ENCODE measurements around the gene R3HDM2. TPM values are rescaled to one million over a fixed set of nuclear protein-coding genes. Genes with fewer than 3 reads are reported as not detected.

The R3HDM2 gene
- polyA plus RNA-seq, 4 donors: 52.3 to 104 (median 80.9) TPM

DNA sequence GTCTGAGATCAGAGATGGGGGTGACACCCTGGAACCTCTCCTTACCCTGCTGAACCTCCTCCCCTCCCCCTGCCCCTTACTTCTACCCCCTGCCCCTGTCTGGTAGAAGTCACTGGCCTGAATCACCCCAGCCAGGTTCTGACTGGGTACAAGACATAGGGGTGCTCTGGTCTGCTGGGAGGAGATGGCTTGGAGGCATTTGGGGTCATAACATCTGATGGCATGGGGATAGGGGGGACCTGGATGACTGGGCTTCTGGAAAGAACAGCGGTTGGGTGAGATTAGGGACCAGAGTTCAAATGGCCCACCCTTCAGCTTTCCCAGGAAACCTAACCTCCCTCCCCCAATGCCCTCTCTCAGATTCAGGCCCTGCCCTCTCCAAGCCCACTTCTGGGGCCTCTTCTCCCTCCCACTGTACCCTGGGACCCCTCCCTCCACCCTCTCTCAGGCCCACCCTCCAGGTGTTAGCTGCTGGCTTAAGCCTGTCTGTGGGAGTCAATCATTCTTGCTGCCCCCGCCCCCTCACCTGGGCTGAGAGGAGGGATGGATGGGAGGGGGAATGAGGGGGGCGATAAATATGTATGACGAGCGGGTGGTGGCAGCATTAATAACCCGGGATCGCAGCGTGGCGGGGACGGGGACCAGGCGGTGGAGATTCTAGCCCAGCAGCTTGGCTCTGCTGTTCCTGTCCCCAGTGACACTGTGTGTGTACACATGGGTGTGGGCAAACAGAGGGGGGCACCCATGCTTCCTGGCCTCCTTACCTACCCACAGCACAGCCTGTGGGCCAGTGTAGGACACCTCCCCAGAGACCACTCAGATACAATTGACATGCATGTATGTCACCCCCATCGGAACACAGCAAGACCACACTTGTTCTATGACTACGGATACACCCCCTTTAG, 208.3 kb downstream of the R3HDM2 start:
- DNase-seq (ENCODE audit: low read depth in 4 of 4, low spot score in 2 of 4): no peak

DNA sequence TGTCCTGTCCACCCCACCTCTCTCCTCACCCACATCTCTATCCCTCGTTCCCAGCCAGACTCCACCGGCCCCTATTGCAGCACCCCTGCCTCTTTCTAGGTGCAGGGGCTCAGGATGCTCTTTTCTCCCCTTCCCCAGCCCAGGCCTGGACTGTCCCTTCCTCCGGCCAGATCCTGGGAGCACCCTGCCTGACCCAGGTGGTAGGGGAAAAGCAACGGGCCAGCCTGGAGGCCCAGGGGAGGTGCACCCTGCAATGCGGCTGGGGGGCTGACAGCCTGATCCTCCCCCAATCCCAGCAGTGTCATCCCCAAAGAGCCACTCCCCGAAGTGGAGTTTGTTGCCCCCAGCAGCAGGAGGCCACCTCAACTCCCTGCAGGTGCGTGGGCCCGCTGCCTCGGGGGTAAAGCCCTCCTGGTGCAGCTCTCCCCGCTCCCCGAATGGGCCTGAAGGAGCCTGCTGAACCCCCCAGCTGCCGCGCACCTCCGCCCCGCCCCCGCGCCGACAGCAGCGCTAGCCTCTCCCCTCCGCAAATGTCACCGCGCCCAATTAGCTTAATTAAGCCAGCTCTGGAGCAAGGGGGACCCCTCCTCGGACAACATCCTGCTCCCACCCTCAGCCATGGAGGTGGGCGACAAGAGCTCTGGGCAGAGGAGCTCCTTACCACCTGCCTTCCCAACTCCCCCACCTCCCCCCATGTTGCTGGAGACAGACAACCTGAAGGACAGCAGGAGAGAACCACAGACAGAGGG, 209.5 kb downstream of the R3HDM2 start:
- DNase-seq (ENCODE audit: low read depth in 4 of 4, low spot score in 2 of 4): no peak

DNA sequence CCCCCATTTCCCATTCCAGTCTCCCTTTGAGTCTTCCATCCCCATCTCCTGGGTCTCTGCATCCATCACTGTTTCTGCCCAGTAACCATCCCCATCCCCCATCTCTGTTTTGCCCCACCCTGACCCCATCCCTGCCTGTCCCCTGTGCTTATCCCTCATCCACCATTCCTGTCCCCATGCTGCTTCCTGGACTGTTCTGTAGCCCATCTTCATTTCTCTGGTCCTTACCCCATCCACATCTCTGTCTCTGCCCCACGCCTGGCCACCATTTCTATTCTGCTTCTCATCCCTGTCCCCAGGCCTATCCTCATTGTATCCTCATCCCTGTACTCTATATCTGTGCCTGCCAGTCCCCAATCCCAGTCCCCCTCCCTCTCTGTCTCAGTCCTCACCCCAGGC, 210.1 kb downstream of the R3HDM2 start:
- DNase-seq (ENCODE audit: low read depth in 4 of 4, low spot score in 2 of 4): no peak

DNA sequence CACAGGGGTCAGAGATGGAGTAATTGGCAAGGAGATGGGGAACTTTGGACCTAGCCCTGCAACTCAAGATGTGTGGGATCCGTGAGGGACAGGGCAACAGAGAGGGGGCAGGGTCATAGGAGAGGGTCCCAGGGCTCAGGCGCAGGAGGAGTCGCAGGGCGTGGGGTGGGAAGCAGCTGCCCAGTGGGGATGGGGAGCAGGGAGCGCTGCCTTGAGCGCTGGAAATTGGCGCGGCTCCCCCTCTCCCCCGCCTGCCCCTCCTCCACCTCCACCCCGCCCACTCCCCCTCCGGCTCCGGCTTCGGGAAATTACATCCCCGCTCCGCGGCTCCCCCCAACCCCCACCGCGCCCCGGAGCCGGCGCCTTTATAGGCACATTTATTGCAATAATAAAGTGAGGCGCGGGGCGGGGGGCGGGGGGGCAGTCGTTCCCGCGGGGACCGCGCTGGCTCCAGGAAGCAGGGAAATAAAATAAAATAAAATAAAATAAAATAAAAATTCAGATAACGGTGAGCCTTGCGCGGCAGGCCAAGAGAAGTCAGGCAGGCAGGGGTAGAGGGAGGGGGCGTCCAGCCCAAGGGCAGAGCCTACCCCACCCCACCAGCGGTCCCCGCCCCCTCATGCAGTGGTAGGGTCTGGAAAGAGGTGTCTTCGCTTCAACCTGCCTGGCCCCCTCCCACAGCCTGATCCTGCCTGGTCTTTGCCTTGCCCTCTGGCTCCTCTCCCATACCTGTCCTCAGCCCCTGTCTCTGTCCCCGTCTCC, 210.7 kb downstream of the R3HDM2 start:
- no peak for DNase-seq (ENCODE audit: low read depth in 4 of 4, low spot score in 2 of 4)

DNA sequence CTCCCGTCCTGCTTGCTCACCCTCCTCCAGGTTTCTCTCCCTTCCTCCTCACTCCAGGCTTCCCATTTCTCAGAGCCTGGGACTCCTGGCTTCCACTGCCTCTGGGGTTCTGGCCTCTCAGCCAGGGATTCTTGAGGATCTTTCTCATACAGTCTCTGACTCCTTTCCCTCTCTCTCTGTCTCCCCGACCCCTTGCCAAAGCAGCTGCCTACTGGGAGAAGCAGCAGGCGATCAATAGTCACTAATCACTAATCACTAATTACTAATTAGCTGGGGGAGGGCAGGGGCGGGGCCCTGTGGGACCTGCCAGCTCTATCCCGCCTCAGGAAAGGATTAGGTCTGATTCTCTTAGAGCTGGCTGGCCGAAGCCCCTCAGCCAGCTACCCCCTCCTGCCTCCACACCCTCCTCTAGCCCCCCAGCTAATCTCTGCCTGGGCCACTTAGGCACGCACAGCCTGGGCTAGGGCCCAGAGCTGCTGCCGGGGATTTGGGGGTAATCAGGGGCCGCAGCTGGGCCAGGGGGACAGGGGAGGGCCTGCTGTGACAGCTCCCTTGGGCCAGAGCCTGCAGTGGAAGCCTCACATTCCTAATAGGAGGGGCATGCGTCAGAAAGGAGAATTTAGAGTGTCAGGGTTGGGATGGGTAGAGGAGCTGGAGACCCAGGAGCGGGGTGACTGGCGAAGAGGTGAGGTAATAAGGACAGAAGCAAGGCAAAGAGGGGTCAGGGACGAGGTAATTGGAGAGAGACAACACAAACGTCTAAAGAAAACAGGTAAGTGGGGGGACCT, 211.4 kb downstream of the R3HDM2 start:
- DNase-seq (ENCODE audit: low read depth in 4 of 4, low spot score in 2 of 4): no peak

DNA sequence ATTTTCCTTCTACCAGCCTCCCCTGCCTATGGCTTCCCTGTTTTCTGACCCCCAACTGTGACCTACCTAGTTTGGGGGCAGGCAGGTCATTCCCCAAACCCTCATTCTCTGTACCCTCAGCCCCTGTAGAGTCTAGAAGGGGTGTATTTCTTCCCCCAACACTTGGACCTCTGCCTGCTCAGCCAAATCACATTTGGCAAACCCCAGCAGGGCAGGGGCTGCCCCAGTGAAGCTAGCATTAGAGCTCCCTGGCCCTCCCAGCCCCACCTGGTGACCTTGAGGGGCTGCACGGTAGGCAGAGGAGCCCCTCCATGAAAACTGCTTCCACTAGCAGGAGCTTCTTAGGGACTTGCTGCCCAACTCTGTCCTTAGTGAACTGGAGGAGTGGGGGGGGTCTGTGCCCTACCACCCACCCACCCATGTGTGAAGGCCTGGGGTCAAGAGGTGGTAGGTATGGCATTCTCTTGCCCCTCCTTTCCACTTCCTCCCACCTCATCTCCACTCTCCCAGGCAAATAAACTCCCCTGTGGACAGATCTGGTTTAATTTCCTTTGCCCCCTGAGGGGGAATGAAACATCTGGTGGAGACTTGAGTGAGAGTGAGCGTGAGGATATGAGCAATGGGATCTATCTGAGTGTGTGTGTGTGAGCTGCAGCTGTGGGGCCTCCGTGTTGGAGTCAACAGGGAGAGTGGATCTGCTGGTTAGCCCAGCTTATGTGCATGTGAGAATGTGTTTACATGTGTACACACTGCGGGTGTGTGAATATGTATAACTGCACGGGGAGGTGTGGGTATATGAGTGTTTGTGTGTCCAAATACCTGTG, 212.6 kb downstream of the R3HDM2 start:
- no peak for DNase-seq (ENCODE audit: low read depth in 4 of 4, low spot score in 2 of 4)

DNA sequence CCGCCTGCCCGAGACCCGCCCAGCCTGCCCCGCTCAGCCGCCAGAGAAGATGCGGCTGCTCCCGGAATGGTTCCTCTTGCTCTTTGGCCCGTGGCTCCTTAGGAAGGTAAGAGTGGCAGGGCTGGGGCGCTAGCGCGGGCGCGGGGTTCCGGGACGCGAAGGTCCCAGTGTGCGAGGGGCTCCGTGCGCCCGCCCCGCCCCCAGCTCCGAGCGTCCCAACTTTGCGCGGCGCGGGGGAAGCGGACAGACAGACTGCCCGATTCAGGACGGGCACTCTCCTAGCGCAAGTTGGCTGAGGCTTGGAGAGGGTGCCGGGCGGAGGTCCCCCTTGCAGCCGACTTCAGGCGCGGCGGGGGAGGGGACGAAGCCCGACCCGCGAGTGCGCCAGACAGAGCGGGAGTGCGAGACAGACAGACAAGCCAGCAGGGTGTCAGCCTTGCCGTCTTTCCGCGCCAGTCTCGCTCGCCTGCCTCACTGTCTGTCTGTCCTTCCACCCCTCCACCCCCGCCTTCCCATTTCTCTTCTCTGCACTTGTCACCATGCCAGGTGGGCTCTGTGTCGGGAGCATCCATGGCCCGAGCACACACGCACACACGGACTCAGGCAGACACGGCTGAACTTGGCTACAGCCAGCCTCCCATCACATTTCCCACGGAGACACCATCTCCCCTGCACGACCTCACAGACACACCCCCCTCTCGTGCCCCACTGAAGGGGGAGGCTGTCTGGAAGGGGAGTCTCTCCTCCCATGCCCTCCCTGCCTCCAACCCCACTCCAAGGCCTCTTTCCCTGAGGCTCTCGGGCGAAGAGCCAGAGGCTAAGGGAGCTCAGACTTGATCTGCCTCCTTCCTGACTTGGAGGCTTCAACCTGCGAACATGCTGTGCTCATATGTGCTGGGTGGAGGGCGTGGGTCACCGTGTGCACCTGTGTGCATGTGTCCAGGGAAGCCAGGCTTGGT, 213.6 kb downstream of the R3HDM2 start:
- no peak for DNase-seq (ENCODE audit: low read depth in 4 of 4, low spot score in 2 of 4)

DNA sequence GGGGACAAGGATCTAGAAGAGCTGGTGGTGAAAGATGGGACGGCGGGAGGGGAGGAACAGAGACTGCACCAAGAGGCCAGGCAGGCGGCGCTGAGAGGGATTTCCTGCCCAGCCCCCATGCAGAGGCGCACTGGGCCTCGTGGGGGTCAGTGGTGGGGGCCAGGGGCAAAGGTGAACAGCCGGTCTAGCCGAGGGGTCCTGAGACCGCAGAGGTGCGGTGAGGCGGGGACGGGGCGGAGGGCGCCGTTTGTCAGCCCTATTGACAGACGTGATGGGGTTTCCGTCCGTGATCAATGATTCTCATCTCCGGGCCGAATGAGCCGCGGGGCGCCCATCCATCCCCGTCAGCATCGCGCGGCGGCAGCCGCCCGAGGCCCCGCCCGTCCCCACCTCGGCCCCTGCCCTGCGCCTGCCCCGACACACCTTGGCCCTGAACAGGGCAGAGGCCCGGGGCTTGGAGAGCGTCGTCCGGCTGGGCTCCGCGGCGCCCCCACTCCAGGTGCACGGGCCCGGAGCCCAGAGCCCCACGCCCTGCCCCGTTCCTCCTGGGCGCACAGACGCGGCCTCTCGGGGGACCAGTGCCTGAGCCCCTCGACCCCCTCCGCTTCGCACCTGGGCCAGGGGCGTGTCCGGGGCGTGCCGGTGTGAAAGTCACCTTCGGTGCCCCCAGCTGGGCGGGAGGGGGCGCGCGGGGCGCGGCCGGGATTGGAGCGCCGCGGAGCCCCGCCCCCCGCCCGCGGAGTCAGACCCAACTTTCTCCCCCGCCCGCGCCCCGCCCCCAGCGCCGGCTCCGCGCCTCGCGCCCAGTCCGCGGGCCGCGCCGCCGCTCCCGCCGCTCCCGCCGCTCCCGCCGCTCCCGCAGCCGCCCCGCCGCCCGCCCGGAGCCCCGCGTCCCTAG, 214.6 kb downstream of the R3HDM2 start, which contains the start of gene NXPH4:
Gene NXPH4 (plus strand): TSS at position 781 of the 898 bp plus-strand sequence. CDS start 176 bp downstream, outside the sequence.
- no peak for DNase-seq (ENCODE audit: low read depth in 4 of 4, low spot score in 2 of 4)

DNA sequence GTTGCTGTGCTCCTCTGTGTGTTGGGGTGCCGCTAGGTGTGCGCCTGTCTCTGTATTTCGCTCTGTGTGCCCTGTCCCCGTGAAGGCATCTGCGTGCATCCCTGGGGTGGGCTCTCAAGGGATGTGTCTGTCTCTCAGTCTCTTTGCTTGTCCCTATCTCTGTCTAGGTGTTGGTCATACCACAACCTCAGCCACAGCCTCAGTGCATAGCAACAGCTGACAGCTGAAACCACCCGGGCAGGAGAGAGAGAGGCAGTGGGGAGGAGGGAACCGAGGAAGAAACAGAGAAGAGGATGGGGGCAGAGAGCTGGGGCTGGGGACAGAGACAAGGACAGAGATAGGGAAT, 215.2 kb downstream of the R3HDM2 start:
- DNase-seq (ENCODE audit: low read depth in 4 of 4, low spot score in 2 of 4): no peak

DNA sequence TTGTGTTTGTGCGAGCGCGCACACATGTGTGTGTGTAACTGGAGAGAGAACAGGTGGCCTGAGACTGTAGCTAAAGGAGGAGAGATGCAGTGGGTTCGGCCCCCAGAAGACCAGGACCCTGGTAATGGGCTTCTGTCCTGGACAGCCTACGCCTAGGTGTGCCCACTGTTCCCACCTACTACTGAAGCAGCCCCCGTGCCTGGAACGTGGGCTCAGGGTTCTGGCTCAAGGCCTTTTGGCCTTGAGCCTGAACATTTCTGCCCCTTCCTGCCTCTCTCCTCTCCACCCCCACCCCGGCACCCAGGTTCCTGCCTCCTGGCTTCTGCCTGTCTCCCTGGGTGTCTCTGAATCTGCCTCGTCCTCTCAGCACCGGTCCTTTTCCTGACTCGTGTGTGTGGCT, 215.8 kb downstream of the R3HDM2 start:
- no peak for DNase-seq (ENCODE audit: low read depth in 4 of 4, low spot score in 2 of 4)

DNA sequence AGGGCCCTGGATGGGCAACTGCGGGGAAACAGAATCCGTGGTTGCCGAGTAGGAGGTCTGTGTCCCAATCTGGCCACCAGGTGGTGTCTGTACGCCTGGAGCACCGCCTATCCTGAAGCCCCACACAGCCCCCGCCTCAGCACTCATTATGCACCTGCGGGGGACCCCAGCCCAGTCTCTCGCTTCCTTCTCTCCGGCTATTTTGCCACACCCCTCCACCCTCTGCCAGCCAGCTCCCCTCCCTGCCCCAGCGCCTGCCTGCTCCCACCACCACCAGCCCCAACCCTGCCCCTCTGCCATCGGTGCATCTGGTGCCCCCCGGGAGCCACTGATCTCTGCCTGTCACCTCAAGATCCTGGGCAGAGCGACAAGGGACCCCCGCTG, 216.5 kb downstream of the R3HDM2 start:
- no peak for DNase-seq (ENCODE audit: low read depth in 4 of 4, low spot score in 2 of 4)

DNA sequence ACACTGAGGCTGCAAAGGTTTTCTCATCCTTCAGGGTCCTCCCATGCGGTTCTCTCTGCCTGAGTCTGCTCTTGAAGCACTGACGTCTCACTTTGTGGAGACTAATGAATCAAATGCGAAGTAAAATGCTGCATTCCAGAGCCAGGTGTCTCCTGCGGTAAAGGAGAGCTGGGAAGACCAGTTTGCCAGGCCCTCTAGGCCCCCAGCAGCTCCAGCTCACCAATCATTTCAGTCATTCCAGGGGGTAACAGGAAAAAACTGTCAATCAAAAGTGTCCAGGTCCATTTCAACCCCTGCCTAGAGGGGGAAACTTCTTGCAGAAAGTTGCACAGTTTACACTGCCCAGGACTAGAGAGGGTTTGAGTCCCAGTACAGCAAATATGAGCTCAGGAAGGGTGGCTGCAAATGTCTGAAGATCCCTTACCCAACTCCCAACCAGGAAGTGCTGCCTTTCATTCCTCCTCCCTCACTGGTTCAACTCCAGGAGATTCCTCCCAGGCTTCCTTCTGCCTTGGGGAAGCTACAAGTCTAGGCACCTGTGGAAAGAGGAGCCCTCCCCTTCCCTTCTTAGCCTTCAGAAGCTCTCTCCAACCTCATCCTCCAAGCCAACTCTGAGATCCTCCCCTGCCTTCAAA, 217.0 kb downstream of the R3HDM2 start:
- DNase-seq (ENCODE audit: low read depth in 4 of 4, low spot score in 2 of 4): no peak

DNA sequence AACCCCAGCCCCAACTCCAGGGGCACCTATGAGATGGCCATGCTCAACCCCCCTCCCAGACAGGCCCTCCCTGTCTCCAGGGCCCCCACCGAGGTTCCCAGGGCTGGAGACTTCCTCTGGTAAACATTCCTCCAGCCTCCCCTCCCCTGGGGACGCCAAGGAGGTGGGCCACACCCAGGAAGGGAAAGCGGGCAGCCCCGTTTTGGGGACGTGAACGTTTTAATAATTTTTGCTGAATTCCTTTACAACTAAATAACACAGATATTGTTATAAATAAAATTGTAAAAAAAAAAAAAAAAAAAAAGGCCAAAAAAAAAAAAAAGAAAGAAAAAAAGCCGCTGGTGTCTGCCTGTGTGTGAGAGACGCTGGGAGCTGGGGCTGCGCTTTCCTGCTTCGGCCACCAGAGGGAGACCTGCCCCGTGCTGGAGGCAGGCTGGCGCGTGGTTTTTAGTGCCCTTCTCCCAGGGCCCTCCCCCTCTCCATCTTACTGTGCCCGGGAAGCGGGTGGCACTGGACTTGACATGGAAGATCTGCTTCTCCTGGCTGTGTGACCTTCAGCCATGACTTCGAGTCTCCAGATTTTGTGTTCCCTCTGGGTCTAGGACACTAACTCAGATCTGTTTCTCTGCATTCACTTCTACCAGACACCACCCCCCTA, 217.7 kb downstream of the R3HDM2 start:
- peak in 3 of 4 donors; percentile 71 to 79 (median 74) for DNase-seq (ENCODE audit: low read depth in 4 of 4, low spot score in 2 of 4)

DNA sequence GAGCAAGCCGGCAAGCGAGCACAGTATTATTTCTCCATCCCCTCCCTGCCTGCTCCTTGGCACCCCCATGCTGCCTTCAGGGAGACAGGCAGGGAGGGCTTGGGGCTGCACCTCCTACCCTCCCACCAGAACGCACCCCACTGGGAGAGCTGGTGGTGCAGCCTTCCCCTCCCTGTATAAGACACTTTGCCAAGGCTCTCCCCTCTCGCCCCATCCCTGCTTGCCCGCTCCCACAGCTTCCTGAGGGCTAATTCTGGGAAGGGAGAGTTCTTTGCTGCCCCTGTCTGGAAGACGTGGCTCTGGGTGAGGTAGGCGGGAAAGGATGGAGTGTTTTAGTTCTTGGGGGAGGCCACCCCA, 218.2 kb downstream of the R3HDM2 start:
- no peak for DNase-seq (ENCODE audit: low read depth in 4 of 4, low spot score in 2 of 4)

DNA sequence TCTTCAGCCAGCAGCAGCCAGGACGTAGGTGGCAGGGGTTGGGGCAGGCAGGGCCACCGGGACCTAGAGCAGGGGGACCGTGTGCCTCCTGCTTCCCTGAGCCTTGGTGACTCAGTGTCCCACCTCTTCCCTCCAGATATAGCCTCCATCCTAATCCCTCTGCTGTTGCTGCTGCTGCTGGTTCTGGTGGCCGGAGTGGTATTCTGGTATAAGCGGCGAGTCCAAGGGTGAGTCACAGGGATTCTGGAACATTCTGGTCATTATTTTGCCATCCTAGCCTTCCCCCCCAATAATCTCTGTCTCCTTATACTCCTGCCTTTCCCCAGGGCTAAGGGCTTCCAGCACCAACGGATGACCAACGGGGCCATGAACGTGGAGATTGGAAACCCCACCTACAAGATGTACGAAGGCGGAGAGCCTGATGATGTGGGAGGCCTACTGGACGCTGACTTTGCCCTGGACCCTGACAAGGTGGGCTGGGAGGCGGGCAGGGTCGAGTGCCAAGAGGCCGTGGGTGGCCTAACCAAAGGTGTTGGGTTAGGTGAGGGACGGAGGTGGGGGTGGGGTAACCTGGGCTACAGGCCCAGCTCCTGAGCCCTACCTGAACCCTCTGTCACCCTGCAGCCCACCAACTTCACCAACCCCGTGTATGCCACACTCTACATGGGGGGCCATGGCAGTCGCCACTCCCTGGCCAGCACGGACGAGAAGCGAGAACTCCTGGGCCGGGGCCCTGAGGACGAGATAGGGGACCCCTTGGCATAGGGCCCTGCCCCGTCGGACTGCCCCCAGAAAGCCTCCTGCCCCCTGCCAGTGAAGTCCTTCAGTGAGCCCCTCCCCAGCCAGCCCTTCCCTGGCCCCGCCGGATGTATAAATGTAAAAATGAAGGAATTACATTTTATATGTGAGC, 218.8 kb downstream of the R3HDM2 start:
- DNase-seq (ENCODE audit: low read depth in 4 of 4, low spot score in 2 of 4): no peak

All from left renal cortex interstitium (tissue), 4 donors.